Kidney tubule cell (primary cell): ENCODE data around the gene LDB3.

Experiments
- DNase-seq: peaks from one replicate; pipeline ENCODE4 v3.0.0-alpha.2; 2018; ENCODE audit warnings: low spot score

LDB3 gene

DNA sequence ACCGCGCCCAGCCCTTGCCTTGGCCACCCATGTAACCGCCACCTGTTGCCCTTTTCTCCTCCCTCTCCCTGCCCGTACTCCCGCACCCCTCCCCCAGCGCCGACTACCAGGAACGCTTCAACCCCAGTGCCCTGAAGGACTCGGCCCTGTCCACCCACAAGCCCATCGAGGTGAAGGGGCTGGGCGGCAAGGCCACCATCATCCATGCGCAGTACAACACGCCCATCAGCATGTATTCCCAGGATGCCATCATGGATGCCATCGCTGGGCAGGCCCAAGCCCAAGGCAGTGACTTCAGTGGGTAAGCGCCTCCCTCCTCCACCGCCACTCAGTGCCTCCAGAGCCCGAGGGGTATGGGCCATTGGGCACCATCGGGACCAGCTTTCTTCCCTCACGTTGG is 18.7 kb downstream of the LDB3 start:
- no peak for DNase-seq

DNA sequence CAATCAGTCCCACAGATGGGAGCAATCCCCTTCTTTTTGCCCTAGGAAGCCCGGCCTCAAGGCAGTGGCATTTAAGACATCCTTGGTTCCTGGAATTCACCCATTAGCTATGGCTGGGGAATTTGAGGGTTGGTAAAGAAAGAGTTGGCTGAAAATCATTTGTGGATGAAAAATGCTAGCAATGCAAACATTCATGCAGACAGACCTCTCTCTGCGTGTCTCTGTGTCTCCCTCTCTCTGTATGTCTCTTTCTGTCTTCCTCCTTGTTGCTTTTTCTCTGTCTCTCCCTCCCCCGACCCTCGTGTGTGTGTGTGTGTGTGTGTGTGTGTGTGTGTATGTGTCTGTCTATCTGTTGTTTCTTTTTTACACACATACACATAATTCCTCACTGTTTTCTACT is 19.4 kb downstream of the LDB3 start:
- peak; percentile 29 for DNase-seq

DNA sequence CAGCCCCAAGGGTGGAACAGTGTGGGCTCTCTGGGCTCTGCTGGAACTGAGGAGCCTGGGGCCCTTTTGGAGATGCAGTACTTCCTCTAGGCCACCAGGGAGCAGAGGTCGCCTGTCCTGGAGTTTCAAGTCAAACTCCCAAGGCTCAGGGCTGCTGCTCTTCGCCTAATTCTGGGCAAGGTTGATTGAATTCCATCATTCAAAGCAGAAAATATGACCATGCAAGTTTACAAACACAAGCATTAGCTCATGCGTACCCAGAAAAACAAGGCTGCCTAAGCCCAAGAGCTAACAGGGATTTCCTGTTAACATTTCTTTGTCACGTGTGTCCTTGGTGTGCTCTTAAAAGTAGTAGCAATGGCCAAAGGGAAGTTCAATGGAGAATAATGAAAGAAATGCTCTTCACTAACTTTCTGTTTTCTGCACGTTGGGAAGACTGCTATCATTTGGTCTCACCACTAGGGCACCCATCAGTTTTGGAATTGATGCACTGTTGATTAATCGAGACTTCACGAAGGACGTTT is 20.1 kb downstream of the LDB3 start:
- peak; percentile 76 for DNase-seq

DNA sequence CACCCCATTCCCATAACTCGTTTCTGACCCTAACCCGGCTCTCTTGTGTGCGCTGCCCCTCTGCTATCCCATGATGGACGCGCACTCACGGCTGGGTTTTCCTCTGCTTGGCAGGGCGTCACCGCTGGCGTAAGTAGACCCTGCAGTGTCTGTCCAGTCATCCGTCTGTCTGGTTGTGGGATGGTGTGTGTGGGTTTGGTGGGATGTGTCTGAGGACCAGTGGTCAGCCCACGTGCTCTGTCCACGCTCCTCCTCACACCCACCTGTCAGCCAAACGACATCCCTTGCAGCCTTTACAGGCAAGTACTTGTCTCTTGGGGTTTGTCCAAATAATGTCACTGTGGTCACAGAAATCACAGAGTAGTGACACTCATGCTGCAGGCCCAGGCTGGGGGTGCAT is 20.8 kb downstream of the LDB3 start:
- DNase-seq: no peak

DNA sequence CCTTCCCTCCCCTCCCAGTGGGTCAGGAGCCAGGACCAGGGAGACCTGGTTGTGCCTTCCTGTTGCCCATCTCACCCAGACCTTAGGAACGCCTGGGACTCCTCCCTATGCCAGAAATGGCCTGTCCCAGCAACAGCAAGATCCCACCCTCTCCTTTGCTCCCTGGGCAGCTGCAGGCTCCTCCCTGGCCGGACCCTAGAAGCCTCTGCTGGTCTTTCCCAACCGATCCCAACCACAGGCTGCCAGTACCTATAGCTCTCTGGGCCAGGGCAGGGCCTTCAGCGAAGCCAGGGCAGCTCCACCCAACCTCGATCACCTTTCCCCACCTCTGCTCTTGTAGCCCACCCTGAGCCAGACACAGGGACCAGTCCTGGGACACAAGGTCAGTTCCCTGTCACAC is 21.9 kb downstream of the LDB3 start:
- DNase-seq: no peak

DNA sequence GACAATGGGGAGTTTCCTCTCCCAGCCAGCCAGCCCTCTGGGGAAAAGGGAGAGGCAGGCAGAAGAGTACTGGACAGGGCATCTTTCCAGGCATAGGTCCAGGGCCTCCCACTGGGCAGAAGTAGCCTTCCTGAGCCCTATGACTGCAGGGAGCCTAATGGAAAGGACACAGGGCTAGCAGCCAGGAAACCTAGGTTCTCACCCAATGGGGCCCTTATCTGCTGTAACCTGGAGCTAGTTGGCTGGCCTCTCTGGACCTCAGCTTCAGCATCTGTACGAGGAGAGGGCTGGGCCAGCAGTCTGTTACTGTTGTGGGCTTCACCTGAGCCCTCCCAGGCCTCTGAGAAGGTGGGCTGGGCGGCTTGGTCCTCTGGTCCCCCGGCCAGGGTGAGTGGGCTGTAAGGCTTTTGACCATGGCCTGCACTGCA is 22.4 kb downstream of the LDB3 start:
- no peak for DNase-seq

DNA sequence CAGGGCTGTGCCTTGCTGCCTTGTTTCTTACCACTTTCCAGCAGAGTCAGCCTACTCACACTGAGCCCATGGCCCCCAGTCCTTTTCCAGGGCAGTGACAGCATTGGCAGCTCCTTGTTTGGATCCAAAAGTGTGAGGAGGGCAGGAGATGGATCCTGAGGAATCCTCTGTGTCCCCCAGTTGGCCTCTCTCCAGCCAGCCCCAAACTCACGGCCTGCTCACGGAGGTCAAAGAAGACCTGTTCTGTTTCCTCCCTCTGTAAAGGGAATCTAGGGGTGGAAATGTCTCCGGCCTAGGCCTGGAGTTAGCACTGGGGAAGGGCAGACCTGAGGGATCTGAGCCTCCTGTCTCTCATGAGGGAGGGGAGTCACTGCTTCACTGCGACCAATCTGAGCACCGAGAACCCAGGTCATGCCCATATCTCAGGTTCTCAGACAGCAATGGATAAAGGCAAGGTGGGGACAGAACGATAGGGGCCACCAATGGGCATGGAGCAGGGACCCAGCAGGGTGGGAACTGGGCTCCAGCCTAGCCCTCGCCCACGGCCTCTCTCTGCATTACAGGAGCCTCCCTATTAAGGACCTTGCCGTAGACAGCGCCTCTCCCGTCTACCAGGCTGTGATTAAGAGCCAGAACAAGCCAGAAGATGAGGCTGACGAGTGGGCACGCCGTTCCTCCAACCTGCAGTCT is 23.2 kb downstream of the LDB3 start:
- DNase-seq: no peak

DNA sequence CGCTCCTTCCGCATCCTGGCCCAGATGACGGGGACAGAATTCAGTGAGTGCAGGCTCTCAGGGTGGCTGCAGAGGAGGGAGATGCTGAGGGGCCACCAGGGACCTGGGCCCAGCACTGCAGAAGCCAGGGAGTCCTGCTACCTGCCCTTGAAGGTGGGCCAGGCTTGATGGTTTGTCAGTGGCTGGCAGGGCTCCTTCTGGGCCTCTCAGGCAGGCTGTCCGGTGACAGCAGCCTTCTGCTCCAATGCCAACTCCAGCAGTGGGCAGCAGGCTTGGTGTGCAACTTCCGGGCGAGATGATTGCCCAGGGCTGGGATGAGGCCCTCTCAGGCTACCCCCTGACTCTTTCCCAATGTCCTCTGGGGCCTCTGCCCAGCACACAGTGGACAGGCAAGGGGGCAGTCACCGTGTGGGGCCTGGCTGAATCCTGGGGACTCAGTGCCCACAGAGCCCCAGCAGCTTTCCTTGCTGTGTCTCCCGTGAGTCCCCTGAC is 23.8 kb downstream of the LDB3 start:
- no peak for DNase-seq

DNA sequence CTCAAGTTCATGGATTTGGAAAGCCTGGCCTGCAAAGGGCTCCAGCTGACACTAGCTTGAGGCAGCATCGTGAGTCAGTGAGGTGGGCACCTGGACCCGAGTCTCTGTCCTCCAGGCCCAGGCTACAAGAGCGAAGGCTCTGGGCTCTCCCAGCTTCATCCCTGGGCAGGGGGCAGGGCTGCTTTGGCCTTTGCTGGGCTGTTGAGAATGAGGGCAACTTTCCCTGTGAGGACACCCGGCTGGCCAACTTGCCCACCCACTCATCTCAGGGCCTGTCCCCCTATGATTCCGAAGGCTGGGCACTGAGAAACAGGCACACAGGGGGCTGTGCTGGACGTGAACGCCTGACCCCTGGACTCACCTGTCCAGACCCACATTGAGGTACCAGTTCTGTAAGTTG is 24.4 kb downstream of the LDB3 start:
- no peak for DNase-seq

DNA sequence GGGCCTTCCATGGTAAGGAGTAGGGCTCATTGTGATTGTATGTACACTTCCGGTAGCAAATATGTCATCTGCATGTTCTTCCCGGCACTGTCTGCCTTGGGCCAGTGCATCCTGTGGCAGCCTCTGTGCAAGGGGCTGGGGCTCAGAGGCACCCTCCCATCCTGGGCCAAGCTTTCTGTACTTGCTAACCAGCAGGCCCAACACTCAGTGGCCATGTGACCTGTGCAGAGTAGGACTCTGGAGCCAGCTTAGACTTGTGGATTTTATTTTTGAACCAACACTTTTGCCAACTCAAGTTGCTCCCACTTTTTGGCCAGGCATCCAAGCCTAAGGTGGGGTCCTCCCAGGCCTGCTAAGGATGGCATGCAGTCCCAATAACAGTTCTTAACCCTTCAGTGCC is 25.0 kb downstream of the LDB3 start:
- DNase-seq: no peak

DNA sequence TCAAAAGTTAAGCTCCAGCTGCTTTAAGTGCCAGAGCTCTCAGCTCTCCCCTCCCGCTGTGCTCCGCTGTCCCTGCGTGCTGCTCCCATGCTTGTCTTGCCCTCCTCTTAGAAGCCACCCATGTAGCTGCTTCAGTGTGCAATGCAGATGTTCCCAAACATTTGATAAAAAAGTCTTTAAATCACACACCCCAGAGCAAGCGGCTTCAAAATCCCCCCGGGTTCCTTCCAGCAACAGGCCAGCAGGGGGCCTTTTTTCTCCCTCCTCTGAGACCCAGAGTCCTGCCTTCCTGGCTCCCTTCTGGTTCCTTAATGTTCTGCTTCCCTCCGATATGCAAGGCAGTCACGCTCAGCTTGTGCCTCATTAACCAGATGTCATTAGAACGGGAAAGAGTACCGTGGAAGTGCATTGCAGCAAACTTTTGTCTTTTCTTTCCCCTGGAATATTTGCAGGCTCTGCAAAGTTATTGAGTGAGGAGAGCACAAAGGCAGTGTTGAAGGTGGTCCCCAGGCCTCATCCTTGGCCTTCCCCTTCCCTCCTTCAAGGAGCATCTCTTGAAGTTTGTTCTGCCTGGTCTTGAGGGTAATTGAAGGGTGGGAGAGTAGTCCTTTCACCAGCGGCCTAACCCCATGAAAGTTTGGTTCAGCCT is 25.5 kb downstream of the LDB3 start:
- peak; percentile 45 for DNase-seq

DNA sequence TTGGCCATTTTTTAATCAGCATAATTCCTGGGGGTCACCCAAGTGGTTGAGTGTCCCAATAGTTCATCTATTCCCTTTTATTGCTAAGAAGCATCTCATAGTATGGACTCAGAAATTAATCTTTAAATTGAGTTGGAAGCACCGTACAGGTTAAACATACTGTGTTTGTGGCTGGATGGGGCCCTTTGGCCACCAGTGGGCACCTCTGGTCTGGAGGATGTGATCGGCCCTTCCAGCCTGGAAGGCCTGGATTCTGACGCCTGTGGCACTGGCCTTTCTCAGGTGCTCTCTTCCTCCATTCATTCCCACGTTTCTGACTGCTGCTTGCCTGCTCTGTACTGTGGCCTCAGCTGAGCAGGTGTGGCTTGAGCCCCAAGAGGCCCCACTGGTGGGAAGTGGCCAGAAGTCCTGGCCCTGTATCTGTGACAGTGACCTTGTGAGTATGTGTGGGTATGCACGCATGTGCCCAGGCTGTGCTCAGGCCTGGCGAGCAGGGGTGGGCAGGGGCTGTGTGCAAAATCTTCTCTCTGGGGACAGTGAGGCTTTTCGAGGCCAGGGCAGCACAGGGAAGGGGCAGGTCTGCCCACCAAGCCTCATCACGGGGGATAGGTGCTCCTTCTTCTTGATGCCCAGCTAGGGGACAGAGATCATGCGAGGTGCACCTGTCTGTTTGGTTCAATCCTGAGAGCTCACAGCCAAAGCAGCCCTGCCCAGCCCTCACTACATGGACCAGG is 30.1 kb downstream of the LDB3 start:
- DNase-seq: no peak

DNA sequence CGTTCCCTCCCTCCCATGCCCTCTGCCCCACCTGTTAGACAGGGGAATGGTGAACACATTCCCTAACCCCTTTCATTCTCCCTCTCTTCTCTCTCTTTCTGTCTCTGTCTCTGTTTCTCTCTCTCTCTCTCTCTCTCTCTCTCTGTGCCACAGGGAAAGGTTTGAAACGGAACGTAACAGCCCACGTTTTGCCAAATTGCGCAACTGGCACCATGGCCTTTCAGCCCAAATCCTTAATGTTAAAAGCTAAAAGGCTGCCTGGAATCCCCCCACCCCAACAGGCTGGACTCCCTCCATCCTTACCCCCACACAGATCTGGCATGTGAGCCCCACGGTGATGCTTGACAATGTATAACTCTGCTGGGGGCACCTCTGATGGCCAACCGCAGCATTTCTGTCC is 30.8 kb downstream of the LDB3 start:
- no peak for DNase-seq

DNA sequence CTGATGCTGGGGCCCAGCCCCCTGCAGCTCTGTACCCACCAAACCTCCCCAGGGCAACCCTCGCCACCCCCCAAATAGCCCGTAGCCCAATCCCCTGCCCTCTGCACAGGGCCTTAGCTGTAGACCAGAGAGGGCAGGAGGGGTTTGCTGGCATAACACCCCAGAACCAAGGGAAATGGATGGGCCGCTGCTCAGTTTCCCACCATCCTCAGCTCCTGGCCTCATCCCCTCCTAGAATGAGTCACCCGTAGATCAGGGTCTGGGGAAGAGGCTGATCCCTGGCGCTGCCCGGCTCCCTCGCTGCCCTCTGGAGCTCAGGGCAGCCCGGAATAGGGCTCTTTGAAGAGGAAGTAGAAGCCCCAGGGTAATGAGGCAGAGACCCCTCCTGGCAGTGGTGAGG is 31.2 kb downstream of the LDB3 start:
- DNase-seq: no peak

DNA sequence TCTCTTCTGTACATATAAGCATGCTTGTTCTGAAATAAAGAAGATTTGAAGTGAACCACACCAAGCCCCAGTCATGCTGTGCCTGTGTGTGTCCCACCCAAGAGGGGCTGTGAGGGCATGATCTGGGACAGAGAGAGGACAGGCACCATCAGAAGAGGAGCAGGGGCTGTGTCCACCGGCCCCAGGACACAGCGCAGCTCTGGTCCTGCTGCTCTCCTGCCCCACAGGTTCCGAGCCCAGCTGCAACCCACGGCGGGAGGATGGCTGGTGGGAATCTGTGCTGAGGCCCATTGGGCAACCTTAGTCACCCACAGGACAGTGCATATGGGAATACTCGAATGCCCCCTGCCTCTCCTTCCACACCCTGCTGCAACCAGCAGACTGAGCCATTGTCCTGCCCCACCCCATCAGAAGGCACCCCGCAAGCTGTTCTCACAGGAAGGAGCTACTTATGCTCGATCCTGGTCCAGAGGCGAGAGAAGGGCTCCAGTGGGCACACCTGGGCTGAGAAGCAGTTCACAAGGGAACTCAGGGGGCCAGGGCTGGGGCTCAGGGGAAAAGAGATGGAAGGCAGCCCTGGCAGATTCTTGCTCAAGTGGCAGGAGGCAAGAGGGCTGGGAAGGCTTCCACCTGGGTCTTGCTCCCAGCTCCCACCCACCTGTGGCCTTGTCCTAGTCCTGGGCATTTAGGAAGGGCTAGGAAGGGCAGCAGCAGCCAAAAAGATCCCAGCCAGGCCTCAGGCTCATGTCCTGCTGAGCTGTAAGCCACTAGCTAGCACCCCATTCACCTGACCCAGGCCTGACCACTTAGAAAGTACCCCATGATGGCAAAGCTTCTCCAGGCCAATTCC is 31.9 kb downstream of the LDB3 start:
- DNase-seq: no peak

DNA sequence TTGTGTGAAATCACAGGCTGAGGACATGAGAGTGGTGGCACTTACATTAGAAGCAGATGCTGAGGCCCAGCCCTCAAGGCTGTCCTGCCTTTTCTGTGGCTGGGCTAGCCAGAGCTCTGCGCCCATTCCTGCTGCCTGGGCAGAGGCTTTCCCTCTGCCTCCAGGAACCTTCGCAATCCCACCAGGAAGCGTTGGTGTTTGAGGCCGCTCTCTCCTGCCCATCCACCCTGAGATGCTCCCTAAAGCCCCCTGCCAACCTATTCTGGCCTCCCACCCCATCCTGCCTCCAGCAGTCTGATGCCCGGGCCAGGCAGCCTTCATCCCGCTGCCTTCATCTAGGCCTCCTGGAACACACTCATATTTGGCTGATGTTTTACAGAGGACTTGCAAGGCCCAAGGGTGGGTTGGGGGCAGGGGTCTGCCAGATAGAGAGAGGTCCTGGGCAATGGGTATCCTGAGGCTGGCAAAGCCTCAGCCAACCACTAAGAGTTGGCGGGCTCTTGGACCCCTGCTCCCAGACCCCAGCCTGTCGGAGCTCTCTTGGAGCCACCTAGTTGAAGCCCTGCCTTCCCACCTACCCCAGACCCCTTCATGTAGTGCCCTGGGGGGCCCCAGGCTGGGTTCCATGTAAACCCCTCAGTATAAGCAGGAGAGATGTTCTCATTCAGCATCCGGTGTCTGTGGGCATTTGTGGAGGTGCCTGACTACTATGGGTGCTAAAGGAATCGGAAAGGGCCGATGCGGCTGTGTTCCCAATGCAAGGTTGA is 32.7 kb downstream of the LDB3 start:
- no peak for DNase-seq

DNA sequence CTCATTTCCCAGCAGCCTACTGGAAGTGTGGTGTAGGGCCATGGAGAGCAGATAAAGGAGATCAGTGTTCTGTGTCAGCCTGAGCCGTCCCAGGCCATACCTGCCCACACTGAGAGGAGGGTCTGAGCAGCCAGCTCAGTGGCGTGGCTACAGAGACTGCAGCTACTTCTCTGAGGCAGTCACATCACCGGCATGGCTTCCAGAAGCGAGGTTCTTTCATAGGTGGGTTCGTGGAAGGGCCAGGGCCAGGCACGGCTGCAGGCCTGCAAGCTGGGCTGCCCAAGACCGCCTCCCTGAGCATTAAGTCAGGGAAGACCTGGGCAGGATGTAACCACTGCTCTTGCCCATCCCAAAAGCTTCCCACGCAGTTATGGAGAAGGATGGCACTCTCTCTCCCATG is 34.9 kb downstream of the LDB3 start:
- DNase-seq: no peak

DNA sequence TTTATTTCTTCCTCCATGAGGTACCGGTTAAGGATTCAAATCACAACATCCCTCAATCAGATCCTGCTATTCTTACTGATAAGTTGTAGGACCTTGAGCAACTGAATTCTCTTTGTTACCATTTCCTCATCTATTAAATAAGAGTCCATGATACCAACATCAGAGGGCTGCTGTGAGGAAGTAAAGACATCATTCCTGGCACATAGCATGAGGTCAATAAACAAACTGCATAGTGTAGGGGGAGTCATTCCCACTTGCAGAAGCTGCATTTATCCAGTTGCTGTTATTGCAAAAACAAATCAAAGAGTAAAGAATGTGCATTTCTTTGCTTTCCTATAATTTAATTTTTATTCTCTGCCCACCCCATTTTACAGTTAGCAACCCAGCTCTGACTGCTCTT is 36.8 kb downstream of the LDB3 start:
- no peak for DNase-seq

DNA sequence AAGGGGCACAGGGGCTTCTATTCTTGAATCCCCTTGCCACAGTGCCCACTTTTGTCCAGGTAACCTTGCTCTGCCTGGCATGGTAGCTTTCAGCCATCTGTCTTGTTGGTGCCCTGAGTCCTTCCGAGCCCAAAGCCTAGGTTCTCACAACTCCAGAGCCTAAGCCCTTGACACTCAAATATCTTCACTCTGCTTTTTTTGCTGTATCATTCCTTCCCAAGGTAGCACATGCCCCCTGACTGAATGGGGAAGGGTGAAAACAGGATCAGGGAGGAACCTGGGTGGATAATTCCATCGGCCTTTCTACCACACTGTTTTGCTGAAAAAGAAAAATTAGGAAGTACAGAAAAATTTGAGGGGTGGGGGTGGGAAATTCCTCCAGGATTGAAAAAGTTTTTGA is 37.6 kb downstream of the LDB3 start:
- no peak for DNase-seq

DNA sequence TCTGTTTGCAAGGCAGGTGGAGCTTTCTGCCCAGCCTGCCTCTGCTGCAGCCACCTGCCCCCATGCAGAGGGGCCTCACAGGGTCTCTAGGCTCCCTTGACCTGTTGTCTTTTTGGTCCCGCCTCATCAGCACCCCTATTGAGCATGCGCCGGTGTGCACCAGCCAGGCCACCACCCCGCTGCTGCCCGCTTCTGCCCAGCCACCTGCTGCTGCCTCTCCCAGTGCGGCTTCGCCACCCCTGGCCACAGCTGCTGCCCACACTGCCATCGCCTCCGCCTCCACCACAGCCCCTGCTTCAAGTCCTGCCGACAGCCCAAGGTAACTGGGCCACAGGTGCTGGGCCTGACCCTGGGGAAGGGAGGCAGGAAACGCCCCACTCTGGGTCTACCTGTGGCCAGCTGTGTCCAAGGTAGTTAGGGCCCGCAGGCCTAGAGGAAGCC is 38.1 kb downstream of the LDB3 start:
- DNase-seq: no peak

DNA sequence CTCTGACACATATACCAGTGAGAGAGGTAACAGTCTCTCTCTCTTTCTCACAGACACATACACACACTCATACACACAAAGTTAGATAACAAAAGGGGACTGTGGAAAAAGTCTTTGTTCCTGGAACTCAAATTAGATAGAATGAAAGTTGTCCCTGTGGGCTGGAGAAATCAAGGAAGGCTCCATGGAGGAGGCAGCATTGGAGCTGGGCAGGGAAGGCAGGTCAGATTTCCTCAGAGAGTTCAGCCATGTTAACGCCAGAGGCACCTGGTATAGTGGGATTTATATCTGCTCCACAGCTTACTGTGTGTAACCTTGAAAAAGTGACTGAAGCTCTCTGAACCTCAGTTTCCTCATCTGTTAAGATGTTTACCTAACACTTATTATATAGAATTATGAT is 38.7 kb downstream of the LDB3 start:
- no peak for DNase-seq
